ENCODE measurements around the gene HINT3.
A peak's percentile ranks its signal among the peaks of the same experiment; 100 is the strongest.
"Not testable (repeated sequence)": the region's sequence is repeated elsewhere in the genome, so short reads cannot be mapped to it uniquely, and the experiment has no call there.

Gene HINT3

GRCh38 chr6:125957845-125958244 is 1.3 kb downstream of the HINT3 start:
- DNase-seq (ENCODE audit: low read depth, low spot score), result no peak
- peak overlapping the region; percentile 73 for H3K27ac ChIP-seq

GRCh38 chr6:125959041-125959440 is 2.5 kb downstream of the HINT3 start:
- no peak overlapping the region for H3K27ac ChIP-seq

GRCh38 chr6:125961117-125961516 is 4.5 kb downstream of the HINT3 start:
- H3K27ac ChIP-seq, result no peak overlapping the region
- no peak for DNase-seq (ENCODE audit: low read depth, low spot score)

More at GRCh38 chr6:125959041-125959440, 2.5 kb downstream of the HINT3 start:
- DNase-seq (ENCODE audit: low read depth, low spot score), result no peak

- DNase-seq (ENCODE audit: low read depth, low spot score), result no peak
Measured at GRCh38 chr6:125962900-125963497, 6.4 kb downstream of the HINT3 start.

GRCh38 chr6:125963817-125964216 is 7.2 kb downstream of the HINT3 start:
- H3K27ac ChIP-seq, result no peak overlapping the region
- no peak for DNase-seq (ENCODE audit: low read depth, low spot score)

More at GRCh38 chr6:125962900-125963497, 6.4 kb downstream of the HINT3 start:
- H3K27ac ChIP-seq, result no peak overlapping the region

GRCh38 chr6:125966569-125966968 is 10.0 kb downstream of the HINT3 start:
- DNase-seq (ENCODE audit: low read depth, low spot score), result no peak
- H3K27ac ChIP-seq, result no peak overlapping the region

- DNase-seq (ENCODE audit: low read depth, low spot score), result no peak
Measured at GRCh38 chr6:125968493-125968892, 11.9 kb downstream of the HINT3 start.

GRCh38 chr6:125970760-125971159 is 14.2 kb downstream of the HINT3 start:
- no peak for DNase-seq (ENCODE audit: low read depth, low spot score)
- no peak overlapping the region for H3K27ac ChIP-seq

More at GRCh38 chr6:125968493-125968892, 11.9 kb downstream of the HINT3 start:
- H3K27ac ChIP-seq, result no peak overlapping the region

GRCh38 chr6:125972478-125972877 is 15.9 kb downstream of the HINT3 start:
- DNase-seq (ENCODE audit: low read depth, low spot score); H3K27ac ChIP-seq: not testable (repeated sequence)

GRCh38 chr6:125974214-125974866 is 17.8 kb downstream of the HINT3 start:
- DNase-seq (ENCODE audit: low read depth, low spot score), result no peak
- H3K27ac ChIP-seq, result peak overlapping the region; percentile 37

- DNase-seq (ENCODE audit: low read depth, low spot score), result no peak
- H3K27ac ChIP-seq, result no peak overlapping the region
Measured at GRCh38 chr6:125979101-125979500, 22.5 kb downstream of the HINT3 start.

GRCh38 chr6:125981571-125982185 is 25.1 kb downstream of the HINT3 start:
- no peak overlapping the region for H3K27ac ChIP-seq
- DNase-seq (ENCODE audit: low read depth, low spot score), result no peak

GRCh38 chr6:125983246-125983945 is 26.8 kb downstream of the HINT3 start:
- no peak for DNase-seq (ENCODE audit: low read depth, low spot score)
- H3K27ac ChIP-seq, result peak overlapping the region; percentile 24

GRCh38 chr6:125984311-125984710 is 27.7 kb downstream of the HINT3 start:
- no peak for DNase-seq (ENCODE audit: low read depth, low spot score)
- H3K27ac ChIP-seq, result no peak overlapping the region

- peak overlapping the region; percentile 86 for H3K27ac ChIP-seq
- no peak for DNase-seq (ENCODE audit: low read depth, low spot score)
Measured at GRCh38 chr6:125985522-125985921, 29.0 kb downstream of the HINT3 start.

- peak overlapping the region; percentile 86 for H3K27ac ChIP-seq
- no peak for DNase-seq (ENCODE audit: low read depth, low spot score)
Measured at GRCh38 chr6:125985979-125986300, 29.4 kb downstream of the HINT3 start.

GRCh38 chr6:125986301-125987025 is 29.9 kb downstream of the HINT3 start, which contains the start of gene TRMT11:
Gene TRMT11 (plus strand): TSS chr6:125986540. CDS start chr6:125986551, 11 bp downstream.
- peak within 1 kb of the TSS; percentile 86 for H3K27ac ChIP-seq

GRCh38 chr6:125987026-125987617 is 30.6 kb downstream of the HINT3 start:
- peak overlapping the region; percentile 86 for H3K27ac ChIP-seq
- DNase-seq (ENCODE audit: low read depth, low spot score), result no peak

More at GRCh38 chr6:125986301-125987025, 29.9 kb downstream of the HINT3 start, which contains the start of gene TRMT11:
- DNase-seq (ENCODE audit: low read depth, low spot score), result peak; percentile 33

GRCh38 chr6:125988280-125988679 is 31.7 kb downstream of the HINT3 start:
- H3K27ac ChIP-seq, result no peak overlapping the region
- no peak for DNase-seq (ENCODE audit: low read depth, low spot score)

- DNase-seq (ENCODE audit: low read depth, low spot score), result no peak
- H3K27ac ChIP-seq, result no peak overlapping the region
Measured at GRCh38 chr6:125989631-125990030, 33.1 kb downstream of the HINT3 start.
